GM12878 (cell line): Measurements from ENCODE around the gene DNAAF5. TPM values are rescaled to one million over a fixed set of nuclear protein-coding genes. Genes with fewer than 3 reads are reported as not detected.

Experiments used
- ATAC-seq: fragments of 200-7000 bp; cut with Tn5 transposase; 3 replicates; pipeline ENCODE4 v1.9.1; 2020; ENCODE audit warnings: mild to moderate bottlenecking, moderate library complexity
- BruUV-seq: library from RNA; stranded (reverse); fragments of 400-500 nt; replicated peaks from 2 replicates; lab custom pipeline; 2021; lab: Mats Ljungman, UMichigan
- CTCF ChIA-PET: fragments of 300-600 bp; sonication (Branson Sonifier 250); formaldehyde crosslinking; extraction: SDS; loops from one replicate; lab custom pipeline; 2021; ENCODE audit warnings: inconsistent platforms; lab: Yijun Ruan, JAX
- POLR2A ChIA-PET: fragments of 350-600 bp; formaldehyde crosslinking; extraction: SDS; loops from one replicate; lab custom pipeline; 2021; ENCODE audit warnings: inconsistent platforms; lab: Charles Lee
- RAD21 ChIA-PET: fragments of 300-600 bp; sonication (Branson Sonifier 250); formaldehyde crosslinking; loops from one replicate; lab custom pipeline; 2023; ENCODE audit warnings: antibody characterized with exemption; ENCODE audit not compliant: unreplicated experiment; lab: Charles Lee
- SMC1A ChIA-PET: fragments of 300-600 bp; sonication (Branson Sonifier 250); formaldehyde crosslinking; loops from one replicate; lab custom pipeline; 2023; ENCODE audit not compliant: unreplicated experiment, uncharacterized antibody; lab: Charles Lee
- DNase-seq: peaks from one replicate; pipeline ENCODE4 v3.0.0-alpha.2; 2011; ENCODE audit warnings: low read depth, low spot score
- FAIRE-seq: peaks from 3 replicates; lab custom pipeline; 2011; peaks lifted over from hg19 to GRCh38; lab: Jason Lieb, UNC
- H2AFZ ChIP-seq: 2 replicates; pipeline ENCODE4 v1.6.0; 2011; ENCODE audit warnings: low read depth, low read length, control low read depth; ENCODE audit not compliant: control insufficient read depth
- H3K27ac ChIP-seq: 2 replicates; pipeline ENCODE4 v1.5.1; 2011; ENCODE audit warnings: control low read depth; ENCODE audit not compliant: control insufficient read depth, insufficient read depth
- H3K27me3 ChIP-seq, 2 experiments: replicated peaks in 1 of 2; 2 replicates each; pipeline versions ENCODE4 v1.6.0 to v1.6.1; 2011; ENCODE audit warnings: low read length in 1 of 2; ENCODE audit not compliant: control insufficient read depth in 2 of 2, insufficient read depth in 2 of 2
- H3K36me3 ChIP-seq, 2 experiments: 2 replicates each; pipeline ENCODE4 v1.5.1; 2011; ENCODE audit warnings: low read length in 1 of 2; ENCODE audit not compliant: control insufficient read depth in 2 of 2, insufficient read depth in 2 of 2
- H3K4me1 ChIP-seq: 2 replicates; pipeline ENCODE4 v1.6.1; 2011; ENCODE audit warnings: mild to moderate bottlenecking, low read length, moderate library complexity, mixed read lengths; ENCODE audit not compliant: control insufficient read depth, insufficient read depth
- H3K4me2 ChIP-seq: 2 replicates; pipeline ENCODE4 v1.6.0; 2011; ENCODE audit warnings: control low read depth; ENCODE audit not compliant: control insufficient read depth, insufficient read depth
- H3K4me3 ChIP-seq: fragments of 200-600 bp; sonication (generic); 2 replicates; pipeline ENCODE4 v1.5.1; 2016
- H3K79me2 ChIP-seq: 2 replicates; pipeline ENCODE4 v1.6.0; 2011; ENCODE audit warnings: low read length; ENCODE audit not compliant: control insufficient read depth, insufficient read depth
- H3K9ac ChIP-seq: 2 replicates; pipeline ENCODE4 v1.8.0; 2011; ENCODE audit warnings: low read length, control low read depth, mixed read lengths; ENCODE audit not compliant: control insufficient read depth, insufficient read depth
- H3K9me3 ChIP-seq: replicated peaks from 3 replicates; pipeline ENCODE4 v1.5.1; 2011; ENCODE audit warnings: mild to moderate bottlenecking, low read length; ENCODE audit not compliant: control insufficient read depth, insufficient read depth
- H4K20me1 ChIP-seq: 2 replicates; pipeline ENCODE4 v1.6.0; 2011; ENCODE audit not compliant: control insufficient read depth, insufficient read depth
- ASH2L ChIP-seq: fragments of 300-600, 200-600 bp; sonication (generic); IDR thresholded peaks from 2 replicates; pipeline ENCODE4 v1.6.1; 2017; ENCODE audit warnings: low read depth, mild to moderate bottlenecking, borderline replicate concordance
- BMI1 ChIP-seq: fragments of 450-650 bp; IDR thresholded peaks from 2 replicates; pipeline ENCODE4 v1.6.1; 2016; ENCODE audit warnings: mild to moderate bottlenecking, moderate library complexity, borderline replicate concordance
- CEBPZ ChIP-seq: fragments of 150-350 bp; IDR thresholded peaks from 2 replicates; pipeline ENCODE4 v1.6.1; 2016; ENCODE audit warnings: low read depth, low read length
- CHD4 ChIP-seq: fragments of 200-600 bp; sonication (generic); IDR thresholded peaks from 2 replicates; pipeline ENCODE4 v1.6.1; 2016; ENCODE audit warnings: mild to moderate bottlenecking
- CREM ChIP-seq: IDR thresholded peaks from 2 replicates; pipeline ENCODE4 v1.6.1; 2014; ENCODE audit warnings: antibody characterized with exemption, low read depth
- ESRRA ChIP-seq: IDR thresholded peaks from 2 replicates; pipeline ENCODE4 v1.6.1; 2012; ENCODE audit warnings: mild to moderate bottlenecking, low read length, improper control_type of control experiment
- FOXM1 ChIP-seq: IDR thresholded peaks from 2 replicates; pipeline ENCODE4 v1.6.1; 2012; ENCODE audit warnings: low read depth, mild to moderate bottlenecking, inconsistent platforms, low read length, moderate library complexity
- IRF5 ChIP-seq: fragments of 450-650 bp; IDR thresholded peaks from 2 replicates; pipeline ENCODE4 v1.6.1; 2017; ENCODE audit warnings: borderline replicate concordance
- NFIC ChIP-seq: IDR thresholded peaks from 2 replicates; pipeline ENCODE4 v1.6.1; 2012; ENCODE audit warnings: low read depth, mild to moderate bottlenecking, inconsistent platforms, low read length, moderate library complexity
- PBX3 ChIP-seq: IDR thresholded peaks from 2 replicates; pipeline ENCODE4 v1.6.1; 2011; ENCODE audit warnings: mild to moderate bottlenecking, low read depth, low read length, moderate library complexity; ENCODE audit not compliant: insufficient replicate concordance
- POU2F2 ChIP-seq: IDR thresholded peaks from 3 replicates; pipeline ENCODE4 v1.6.1; 2011; ENCODE audit warnings: low read depth, mild to moderate bottlenecking, low read length, borderline replicate concordance
- RBBP5 ChIP-seq: fragments of 200-600 bp; sonication (generic); conservative IDR thresholded peaks from 2 replicates; pipeline ENCODE4 v1.6.1; 2016
- RCOR1 ChIP-seq: conservative IDR thresholded peaks from 2 replicates; pipeline ENCODE4 v1.6.1; 2012; ENCODE audit warnings: low read depth, low read length, improper control_type of control experiment
- RELA ChIP-seq: fragments of 450-650 bp; IDR thresholded peaks from 2 replicates; pipeline ENCODE4 v1.8.0; 2014; ENCODE audit warnings: borderline replicate concordance; ENCODE audit not compliant: partially characterized antibody
- SIX5 ChIP-seq: IDR thresholded peaks from 2 replicates; pipeline ENCODE4 v1.6.1; 2011; ENCODE audit warnings: mild to moderate bottlenecking, low read depth, low read length, moderate library complexity; ENCODE audit not compliant: severe bottlenecking
- SPI1 ChIP-seq: IDR thresholded peaks from 2 replicates; pipeline ENCODE4 v1.6.1; 2011; ENCODE audit warnings: low read depth, mild to moderate bottlenecking, low read length, moderate library complexity, borderline replicate concordance; ENCODE audit not compliant: insufficient read depth
- TAF1 ChIP-seq: IDR thresholded peaks from 2 replicates; pipeline ENCODE4 v1.6.1; 2011; ENCODE audit warnings: mild to moderate bottlenecking, low read depth, low read length, borderline replicate concordance
- ZSCAN29 ChIP-seq: fragments of 450-650 bp; IDR thresholded peaks from 2 replicates; pipeline ENCODE4 v1.6.1; 2017; ENCODE audit warnings: mild to moderate bottlenecking, moderate library complexity
- WGBS: methylation state at CpG from one replicate; pipeline ENCODE4 v1.1.6; 2016; ENCODE audit warnings: low lambda C conversion rate; ENCODE audit not compliant: insufficient replicate concordance, insufficient coverage; ENCODE audit errors: missing lambda C conversion rate; 5-methylcytosine and 5-hydroxymethylcytosine counted together
- in situ Hi-C: fragments of 300-500 bp; cut with MboI; formaldehyde crosslinking; loops from 9 replicates; pipeline ENCODE4 v1.14.3; 2018; ENCODE audit warnings: mixed read lengths
- intact Hi-C: fragments of 100-400 bp; cut with micrococcal nuclease; formaldehyde crosslinking; loops from one replicate; pipeline ENCODE4 v1.14.2; 2022; ENCODE audit not compliant: unreplicated experiment
- polyA plus RNA-seq, 11 experiments: library from polyadenylated mRNA; depleted of rRNA in 4 of 11; unstranded in 6 of 11; stranded (reverse) in 5 of 11; fragments of >200 nt; fragmentation: Nextera tagmentation in 4 of 11; fragmentation: Illumina TruSeq in 1 of 11; extraction: Ambion mirVana in 4 of 11; extraction: Trizol in 1 of 11; gene quantifications; 1 replicate in 1 of 11; 2 replicates in 10 of 11; pipeline versions ENCODE4 v1.2.1 to v1.2.3, GENCODE V29; 2011 to 2016; ENCODE audit warnings: inconsistent platforms in 2 of 11, missing spikeins in 2 of 11, low read depth in 1 of 11
- total RNA-seq, 4 experiments: library from RNA; depleted of rRNA in 3 of 4; stranded (reverse); fragments of >200 nt in 3 of 4; fragmentation: Illumina TruSeq in 1 of 4; extraction: Trizol in 1 of 4; gene quantifications; 2 replicates each; pipeline versions ENCODE4 v1.2.1 to v1.2.3, GENCODE V29; 2013 to 2021

The DNAAF5 gene
- total and polyA plus RNA-seq, 10 of the 15 experiments (the other 5 are each of a cell fraction or from before 2014, with no cell fraction given), result 1.8 to 38.3 (median 9.2) TPM

- intact Hi-C loops (no loop called here), in situ Hi-C loops (no loop called here)
- Histone ChIP-seq H3K9ac (no peak overlapping the region), H3K4me3 (no peak overlapping the region), H3K9me3 (no peaks in the 10 kb centered on the region), H3K36me3 (peaks cover 1 to 11% of the 10 kb centered on the region in 2 experiments), H4K20me1 (no peaks in the 10 kb centered on the region; the same call in 1 of the 2 replicates), H3K4me1 (peaks cover 27% of the 10 kb centered on the region), H3K79me2 (peaks cover 60% of the 10 kb centered on the region), H2AFZ (no peak overlapping the region), H3K27me3 (no peaks in the 10 kb centered on the region), H3K4me2 (no peak overlapping the region), H3K27ac (no peak overlapping the region)
- no TSS peak for BruUV-seq
- WGBS, result 73% methylated on average over 14 of the region's 14 CpGs
- SMC1A ChIA-PET, result interaction anchor here (1.4 kb wide), 1 partner anchor 11 kb away, joined by 4 read pairs; no protein-coding TSS in a partner anchor
- no peak for FAIRE-seq
- ATAC-seq, result no peak
- RAD21 ChIA-PET, result no interaction called here
- no peak for DNase-seq
- POLR2A ChIA-PET, result interaction anchor here (6.4 kb wide), 1 partner anchor 11 kb away, joined by 34 read pairs; no protein-coding TSS in a partner anchor
- CTCF ChIA-PET, result interaction anchor here (0.6 kb wide), 1 partner anchor 113 kb away, joined by 4 read pairs; no protein-coding TSS in a partner anchor
- no peak for TF ChIP-seq IRF5
- TF ChIP-seq PBX3, result no peak
- no peak for TF ChIP-seq CHD4
- no peak for TF ChIP-seq ZSCAN29
- TF ChIP-seq RELA, result no peak
- TF ChIP-seq FOXM1, result no peak
- no peak for TF ChIP-seq BMI1
- TF ChIP-seq POU2F2, result no peak
- no peak for TF ChIP-seq ESRRA
- no peak for TF ChIP-seq TAF1
- TF ChIP-seq ASH2L, result no peak
- no peak for TF ChIP-seq CREM
- TF ChIP-seq SPI1, result no peak
- TF ChIP-seq NFIC, result no peak
- TF ChIP-seq RCOR1, result no peak
- TF ChIP-seq SIX5, result no peak
- TF ChIP-seq CEBPZ, result no peak
- no peak for TF ChIP-seq RBBP5
These were observed 102.5 kb downstream of the DNAAF5 start for GRCh38 chr7:828793-829561.
